HG03520 (cell line): ENCODE data around the gene STRIT1.
"Not testable (repeated sequence)": the region's sequence is repeated elsewhere in the genome, so short reads cannot be mapped to it uniquely, and the experiment has no call there.

ENCODE experiments used
- ATAC-seq: cut with Tn5 transposase; IDR thresholded peaks from one replicate; pipeline ENCODE4 v1.9.1; 2021; ENCODE audit warnings: mild to moderate bottlenecking, moderate library complexity; ENCODE audit not compliant: unreplicated experiment

Gene STRIT1

GRCh38 chr3:155274435-155274834 is 19.0 kb downstream of the STRIT1 start:
- ATAC-seq = not testable (repeated sequence)

- ATAC-seq = no peak
Measured at GRCh38 chr3:155271343-155271613, 22.2 kb downstream of the STRIT1 start.

DNA sequence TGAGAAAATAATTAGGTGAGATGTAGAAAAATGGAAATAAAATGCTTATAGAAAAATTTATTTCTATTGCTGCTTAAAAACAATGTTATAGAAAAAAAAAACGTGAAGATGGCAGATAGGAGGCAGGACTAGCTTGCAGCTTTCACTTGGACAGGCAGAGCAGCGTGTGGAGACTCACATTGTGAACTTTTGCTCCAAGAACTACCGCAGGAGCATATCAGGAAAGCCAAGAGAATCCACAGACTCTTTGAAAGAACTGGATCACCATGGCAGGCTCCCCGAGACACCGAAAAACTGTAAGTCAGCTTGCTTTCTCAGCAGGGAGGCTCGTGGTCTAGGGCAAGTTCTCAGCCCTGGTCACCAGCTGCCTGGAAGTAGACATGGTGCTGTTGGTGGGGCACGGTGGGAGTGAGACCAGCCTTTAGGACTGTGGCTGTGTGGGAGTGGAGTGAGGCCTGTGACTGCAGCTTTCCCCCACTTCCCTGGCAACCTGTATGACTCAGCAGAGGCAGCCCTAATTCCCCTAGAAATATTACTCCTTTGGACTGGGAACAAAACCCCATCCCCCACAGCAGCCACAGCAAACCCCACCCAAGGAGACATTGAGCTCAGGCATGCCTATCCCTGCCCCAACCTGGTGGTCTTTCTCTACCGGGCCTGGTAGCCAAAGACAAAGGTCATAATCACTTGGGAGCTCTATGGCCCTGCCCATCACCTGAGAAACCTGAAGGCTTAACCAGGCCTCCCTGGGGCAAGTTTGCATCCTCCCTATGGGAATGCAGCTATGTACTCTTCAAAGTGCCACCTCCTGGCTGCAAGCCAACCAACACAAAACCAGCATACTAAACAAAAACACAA is 22.8 kb downstream of the STRIT1 start:
- no peak for ATAC-seq

GRCh38 chr3:155270063-155270462 is 23.4 kb downstream of the STRIT1 start:
- ATAC-seq = no peak

DNA sequence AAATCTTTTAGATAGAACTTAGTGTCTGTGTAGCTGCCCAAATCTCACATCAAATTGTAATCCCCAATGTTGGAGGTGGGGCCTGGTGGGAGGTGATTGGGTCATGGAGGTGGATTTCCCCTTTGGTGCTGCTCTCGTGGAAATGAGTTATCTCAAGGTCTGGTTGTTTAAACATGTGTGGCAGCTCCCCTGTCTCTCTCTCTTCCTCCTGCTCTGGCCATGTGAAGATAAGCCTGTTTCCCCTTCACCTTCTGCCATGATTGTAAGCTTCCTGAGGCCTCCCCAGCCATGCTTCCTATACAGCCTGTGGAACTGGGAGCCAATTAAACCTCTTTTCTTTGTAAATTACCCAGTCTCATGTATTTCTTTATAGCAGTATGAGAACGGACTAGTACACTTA is 30.6 kb downstream of the STRIT1 start:
- not testable (repeated sequence) for ATAC-seq

DNA sequence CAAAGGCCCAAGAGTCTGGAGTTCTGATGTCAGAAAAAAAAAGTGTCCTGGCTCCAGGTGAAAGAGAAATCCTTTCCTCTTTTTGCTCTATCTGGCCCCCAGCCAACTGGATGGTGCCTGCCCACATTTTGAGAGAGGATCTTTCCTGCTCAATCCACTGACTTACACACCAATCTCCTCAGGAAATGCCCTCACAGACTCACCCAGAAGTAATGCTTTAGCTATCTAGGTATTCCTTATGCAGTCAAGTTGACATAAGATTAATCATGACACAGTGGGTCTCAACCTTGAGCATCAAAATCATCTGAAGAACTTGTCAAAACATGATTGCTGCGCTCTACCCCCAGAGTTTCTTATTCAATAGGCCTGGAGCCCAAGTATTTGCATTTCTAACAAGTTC is 31.2 kb downstream of the STRIT1 start:
- ATAC-seq = no peak

DNA sequence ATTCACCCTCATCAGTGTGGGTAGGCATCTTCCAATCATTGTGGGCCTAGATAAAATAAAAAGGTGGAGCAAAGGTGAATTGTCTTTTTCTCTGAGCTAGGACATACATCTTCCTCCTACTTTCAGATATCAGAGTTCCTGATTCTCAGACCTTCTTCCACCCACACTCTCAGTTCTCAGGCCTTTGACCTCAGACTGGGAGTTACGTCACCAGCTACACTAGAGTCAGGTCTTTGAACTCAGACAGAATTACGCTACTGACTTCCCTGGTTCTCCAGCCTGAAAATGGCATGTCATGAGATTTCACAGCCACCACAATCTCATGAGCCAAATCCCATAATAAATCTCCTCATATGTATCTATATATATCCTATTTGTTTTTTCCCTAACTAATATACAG is 39.0 kb downstream of the STRIT1 start:
- no peak for ATAC-seq

DNA sequence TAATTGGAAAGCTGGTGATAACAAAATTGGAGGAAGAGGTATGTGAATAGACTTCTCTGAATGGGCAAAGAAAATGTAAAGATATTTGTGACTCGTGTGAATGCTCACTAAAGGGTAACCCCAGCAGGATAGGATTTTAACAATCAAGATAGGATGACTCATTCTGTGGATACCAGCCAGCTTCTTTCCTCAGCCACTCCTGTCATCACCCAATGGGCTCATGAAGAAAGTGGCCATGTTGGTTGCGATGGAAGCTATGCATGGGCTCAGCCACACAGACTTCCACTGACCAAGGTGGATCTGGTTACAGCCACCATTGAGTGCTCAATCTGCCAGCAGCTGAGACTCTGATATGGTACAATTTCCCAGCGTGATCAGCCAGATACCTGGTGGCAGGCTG is 40.9 kb downstream of the STRIT1 start:
- ATAC-seq = no peak

DNA sequence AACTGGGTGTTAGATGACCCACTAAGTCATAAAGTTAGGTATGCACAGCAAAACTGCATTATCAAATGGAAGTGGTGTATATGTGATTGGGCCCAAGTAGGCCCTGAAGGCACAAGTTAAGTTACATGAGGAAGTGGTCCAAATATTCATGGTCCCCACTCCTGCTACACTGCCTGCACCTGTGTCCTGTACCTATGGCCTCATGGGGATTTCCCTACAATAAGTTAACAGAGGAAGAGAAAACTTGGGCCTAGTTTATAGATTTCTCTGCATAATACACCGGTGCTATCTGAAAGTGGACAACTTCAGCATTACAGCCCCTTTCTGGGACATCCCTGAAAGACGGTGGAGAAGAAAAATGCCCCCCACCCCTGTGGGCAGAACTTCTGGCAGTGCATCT is 41.5 kb downstream of the STRIT1 start:
- no peak for ATAC-seq

DNA sequence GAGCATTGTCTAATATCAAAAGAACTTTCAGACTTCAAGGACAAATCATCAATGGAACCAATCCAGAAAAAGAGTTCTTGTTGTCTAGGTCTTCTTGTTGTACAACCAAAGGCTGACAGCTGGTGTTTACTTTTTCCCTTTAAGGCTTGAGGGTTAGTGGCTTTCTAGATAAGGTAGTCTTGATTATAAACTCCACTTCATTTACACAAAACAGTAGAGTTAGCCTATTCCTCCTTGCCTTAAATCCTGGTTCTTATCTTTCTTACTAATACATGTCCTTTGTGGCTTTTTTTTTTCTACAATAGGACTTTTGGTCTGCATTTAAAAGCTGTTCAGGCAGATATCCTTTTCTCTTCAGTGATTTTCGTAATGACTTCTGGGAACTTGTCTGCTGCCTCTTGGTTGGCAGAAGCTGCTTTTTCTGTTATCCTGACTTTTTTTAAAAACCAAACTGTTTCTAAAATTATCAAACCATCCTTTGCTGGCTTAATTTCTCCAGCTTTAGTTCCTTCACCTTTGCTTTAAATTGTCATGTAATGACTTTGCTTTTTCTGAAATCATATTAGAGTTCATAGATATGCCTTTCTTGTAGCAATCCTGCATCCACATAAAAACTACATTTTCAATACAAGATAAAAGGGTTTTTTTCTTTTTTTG is 44.8 kb downstream of the STRIT1 start:
- ATAC-seq = no peak

DNA sequence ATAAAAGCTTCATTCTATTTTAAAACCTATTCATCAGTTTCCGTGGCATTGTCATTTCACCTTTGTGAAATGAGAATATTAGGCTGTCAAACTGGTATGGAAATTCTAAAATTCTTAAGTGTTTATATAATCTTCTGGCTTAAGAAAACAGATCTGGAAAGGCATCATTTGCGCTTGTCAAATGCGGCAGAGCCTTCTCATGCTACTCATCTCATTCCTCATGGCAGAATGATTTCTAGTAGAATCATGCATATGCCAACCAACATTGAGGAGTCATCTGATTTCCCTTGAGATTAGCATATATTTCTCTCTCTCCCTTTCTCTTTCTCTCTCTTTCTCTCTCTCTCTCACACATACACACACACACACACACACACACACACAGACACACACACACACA is 48.8 kb downstream of the STRIT1 start:
- ATAC-seq = no peak

DNA sequence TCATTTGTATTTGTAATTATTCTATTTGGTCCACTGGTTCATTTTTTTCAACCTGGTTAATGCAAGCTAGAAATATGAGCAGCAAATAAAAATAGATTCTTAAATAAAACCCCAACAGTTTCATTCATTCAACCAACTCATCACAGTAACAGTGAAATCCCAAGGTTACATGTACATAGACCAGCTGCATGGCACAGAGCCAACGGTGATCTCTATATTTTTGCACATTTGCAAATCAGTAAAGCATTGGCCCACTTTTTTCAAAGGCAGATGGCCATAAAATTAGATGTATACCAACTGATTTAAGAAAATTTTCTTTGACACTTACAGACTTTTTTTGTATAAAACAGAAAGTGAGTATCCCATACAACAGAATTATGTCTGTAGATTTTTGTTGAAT is 49.3 kb downstream of the STRIT1 start:
- no peak for ATAC-seq

DNA sequence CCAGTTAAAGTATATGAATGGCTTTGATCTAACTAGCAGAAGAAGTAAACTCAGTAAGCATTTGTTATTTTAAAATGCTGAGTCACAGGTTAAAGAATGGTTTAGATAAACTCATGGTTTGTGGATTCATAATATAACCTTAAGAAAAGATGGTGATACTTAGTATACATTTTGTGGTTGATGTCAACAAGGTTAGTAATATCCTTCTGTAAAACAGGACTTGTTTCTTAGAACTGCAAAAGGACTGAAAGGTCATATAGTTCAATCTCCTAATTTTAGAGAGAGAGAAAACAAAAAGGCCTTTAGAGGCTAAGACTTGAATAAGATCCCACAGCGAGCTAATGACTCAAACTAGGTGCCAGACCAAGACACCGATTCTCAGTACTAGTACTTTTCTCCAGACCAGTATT is 50.0 kb downstream of the STRIT1 start:
- no peak for ATAC-seq

- ATAC-seq = no peak
Measured at GRCh38 chr3:155242342-155242741, 51.1 kb downstream of the STRIT1 start.

- no peak for ATAC-seq
Measured at GRCh38 chr3:155241579-155241978, 51.9 kb downstream of the STRIT1 start.
